ENCODE results near the gene SFMBT1. TPM values are rescaled to one million over a fixed set of nuclear protein-coding genes. Genes with fewer than 3 reads are reported as not detected.
A peak's percentile ranks its signal among the peaks of the same experiment; 100 is the strongest.

Gene SFMBT1
- total RNA-seq, 1 donor: 7.5 TPM

DNA sequence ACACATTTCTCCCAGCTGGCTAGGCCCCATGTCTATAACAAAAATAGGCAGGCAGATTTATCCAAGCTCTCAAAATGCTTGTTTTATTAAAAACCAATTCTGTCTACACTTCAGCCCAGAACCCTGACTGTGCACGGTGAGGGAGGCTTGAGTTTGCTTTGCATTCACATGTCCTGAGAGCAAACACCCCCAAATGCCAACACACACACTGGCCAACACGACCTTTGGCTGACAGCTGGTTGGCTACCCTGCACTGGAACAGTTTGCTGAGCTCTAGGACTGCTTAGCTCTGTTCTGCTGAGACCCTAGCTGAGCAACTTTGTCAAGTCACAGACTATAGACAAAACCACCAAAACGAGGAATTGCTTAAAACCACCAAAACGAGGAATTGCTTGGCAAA, 152.2 kb downstream of the SFMBT1 start:
- TF ChIP-seq, protein P1, sequence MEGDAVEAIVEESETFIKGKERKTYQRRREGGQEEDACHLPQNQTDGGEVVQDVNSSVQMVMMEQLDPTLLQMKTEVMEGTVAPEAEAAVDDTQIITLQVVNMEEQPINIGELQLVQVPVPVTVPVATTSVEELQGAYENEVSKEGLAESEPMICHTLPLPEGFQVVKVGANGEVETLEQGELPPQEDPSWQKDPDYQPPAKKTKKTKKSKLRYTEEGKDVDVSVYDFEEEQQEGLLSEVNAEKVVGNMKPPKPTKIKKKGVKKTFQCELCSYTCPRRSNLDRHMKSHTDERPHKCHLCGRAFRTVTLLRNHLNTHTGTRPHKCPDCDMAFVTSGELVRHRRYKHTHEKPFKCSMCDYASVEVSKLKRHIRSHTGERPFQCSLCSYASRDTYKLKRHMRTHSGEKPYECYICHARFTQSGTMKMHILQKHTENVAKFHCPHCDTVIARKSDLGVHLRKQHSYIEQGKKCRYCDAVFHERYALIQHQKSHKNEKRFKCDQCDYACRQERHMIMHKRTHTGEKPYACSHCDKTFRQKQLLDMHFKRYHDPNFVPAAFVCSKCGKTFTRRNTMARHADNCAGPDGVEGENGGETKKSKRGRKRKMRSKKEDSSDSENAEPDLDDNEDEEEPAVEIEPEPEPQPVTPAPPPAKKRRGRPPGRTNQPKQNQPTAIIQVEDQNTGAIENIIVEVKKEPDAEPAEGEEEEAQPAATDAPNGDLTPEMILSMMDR (IDR thresholded peaks at IDR 0.05; ENCODE audit: insufficient read depth, low read length): no peak
- no peak for DNase-seq (ENCODE audit: low read depth)
- H3K4me3 ChIP-seq (ENCODE audit: low read depth, low read length): peak overlapping the region; percentile 22

DNA sequence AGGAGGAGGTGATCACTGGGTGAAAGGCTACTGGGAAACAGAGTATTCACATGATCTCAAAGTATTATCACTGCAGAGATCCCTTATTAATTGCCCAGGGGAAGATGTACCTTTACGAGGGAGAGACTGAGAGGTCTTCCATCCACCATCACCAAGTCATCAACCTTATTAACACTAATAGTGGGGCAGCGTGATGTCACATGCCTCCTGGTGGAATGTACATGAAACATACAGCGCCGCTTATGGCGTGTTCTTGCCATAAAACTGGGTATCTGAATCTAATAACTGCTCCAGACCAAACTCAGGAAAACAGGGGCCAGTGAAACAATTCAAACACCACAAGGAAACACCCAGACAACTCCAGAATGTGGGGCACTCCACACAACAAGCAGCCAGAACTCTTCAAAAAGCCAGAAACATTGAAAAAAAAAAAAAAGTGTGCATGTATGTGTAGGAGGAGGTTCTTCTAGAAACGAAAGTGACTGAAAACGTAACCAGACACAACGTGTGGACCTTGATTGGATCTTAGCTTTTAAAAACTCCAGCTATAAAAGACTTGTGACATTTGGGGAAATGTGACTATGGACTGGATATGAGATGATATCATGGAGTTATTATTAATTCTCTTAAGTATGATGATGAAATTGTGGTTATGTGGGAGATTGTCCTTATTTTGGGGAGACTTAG, 153.1 kb downstream of the SFMBT1 start:
- TF ChIP-seq, protein P1 (IDR thresholded peaks at IDR 0.05; ENCODE audit: insufficient read depth, low read length): peak; percentile 9
- peak overlapping the region; percentile 39 for H3K4me3 ChIP-seq (ENCODE audit: low read depth, low read length)
- DNase-seq (ENCODE audit: low read depth): peak; percentile 46

- TF ChIP-seq, protein P1 (IDR thresholded peaks at IDR 0.05; ENCODE audit: insufficient read depth, low read length): no peak
- DNase-seq (ENCODE audit: low read depth): no peak
- no peak overlapping the region for H3K4me3 ChIP-seq (ENCODE audit: low read depth, low read length)
These were observed 153.6 kb downstream of the SFMBT1 start for GRCh38 chr3:52892290-52892624.

DNA sequence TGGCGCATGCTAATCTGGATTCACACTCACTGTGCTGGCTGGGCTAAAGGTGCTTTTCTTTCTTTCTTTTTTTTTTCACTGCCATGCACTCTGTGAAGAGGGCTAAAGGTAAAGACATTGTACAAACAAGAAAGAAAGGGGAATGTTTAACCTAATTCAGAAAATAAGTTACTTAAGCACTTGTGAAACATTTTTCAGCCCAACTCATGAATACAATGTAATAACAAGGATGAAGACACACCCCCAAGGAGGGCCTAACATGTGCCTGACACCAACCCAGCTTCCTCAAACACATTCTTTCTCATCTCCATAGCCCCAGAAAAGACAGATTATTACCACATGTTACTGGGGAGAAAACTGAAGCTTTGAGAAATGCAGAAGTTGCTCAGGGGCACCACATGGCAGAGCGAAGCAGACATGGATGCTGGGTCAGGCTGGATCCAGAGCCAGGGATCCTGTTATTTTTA, 154.2 kb downstream of the SFMBT1 start:
- TF ChIP-seq, protein P1 (IDR thresholded peaks at IDR 0.05; ENCODE audit: insufficient read depth, low read length): no peak
- H3K4me3 ChIP-seq (ENCODE audit: low read depth, low read length): no peak overlapping the region
- DNase-seq (ENCODE audit: low read depth): peak; percentile 66

- DNase-seq (ENCODE audit: low read depth): no peak
- no peak overlapping the region for H3K4me3 ChIP-seq (ENCODE audit: low read depth, low read length)
- TF ChIP-seq, protein P1 (IDR thresholded peaks at IDR 0.05; ENCODE audit: insufficient read depth, low read length): no peak
These were observed 154.7 kb downstream of the SFMBT1 start for GRCh38 chr3:52891164-52891563.

DNA sequence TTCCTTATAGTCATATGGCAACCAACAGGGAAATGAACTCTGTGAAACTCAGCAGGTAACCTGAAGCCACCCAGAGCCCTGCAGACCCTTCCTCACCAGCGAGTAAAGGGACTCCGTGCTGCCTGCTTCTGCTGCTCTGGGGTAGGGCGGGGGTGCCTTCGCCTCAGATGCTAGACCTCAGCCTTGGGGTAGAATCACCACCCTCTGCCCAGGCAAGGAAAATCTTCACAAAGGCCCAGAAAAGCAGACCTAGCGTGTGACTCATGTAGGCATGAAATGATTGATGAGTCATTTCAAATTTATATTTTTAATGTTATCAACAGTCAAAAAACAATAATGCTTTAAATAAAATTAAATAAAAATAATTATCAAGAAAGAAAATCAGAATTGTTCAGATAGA, 155.1 kb downstream of the SFMBT1 start:
- DNase-seq (ENCODE audit: low read depth): no peak
- no peak overlapping the region for H3K4me3 ChIP-seq (ENCODE audit: low read depth, low read length)
- TF ChIP-seq, protein P1 (IDR thresholded peaks at IDR 0.05; ENCODE audit: insufficient read depth, low read length): no peak

DNA sequence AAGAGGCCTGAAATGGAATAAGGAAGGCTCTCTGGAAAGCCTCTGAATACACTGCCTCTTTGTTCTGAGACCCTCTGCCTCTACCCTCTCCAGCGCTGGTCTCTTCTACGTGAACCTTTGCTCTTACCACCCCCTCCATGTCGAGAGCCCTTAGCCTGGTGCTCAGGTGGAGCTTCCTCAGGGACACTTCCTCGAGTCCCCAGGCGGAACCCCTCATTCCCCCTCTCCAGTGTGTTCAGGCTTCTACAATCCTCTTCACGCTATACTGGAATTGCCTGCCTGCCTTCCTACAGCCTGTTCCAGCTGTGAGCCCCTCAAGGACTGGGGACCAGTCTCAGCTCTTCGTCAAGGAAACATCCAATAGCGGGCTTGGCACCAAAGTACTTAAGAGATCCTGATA, 156.0 kb downstream of the SFMBT1 start:
- TF ChIP-seq, protein P1 (IDR thresholded peaks at IDR 0.05; ENCODE audit: insufficient read depth, low read length): no peak
- H3K4me3 ChIP-seq (ENCODE audit: low read depth, low read length): no peak overlapping the region
- DNase-seq (ENCODE audit: low read depth): no peak

Data from fibroblast of the aortic adventitia (primary cell).